Airway epithelial cell (primary cell): ENCODE results near the gene TCEAL2. TPM values are rescaled to one million over a fixed set of nuclear protein-coding genes. Genes with fewer than 3 reads are reported as not detected.

Experiments
- total RNA-seq: library from RNA; depleted of rRNA; stranded (reverse); fragments of >200 nt; gene quantifications from 2 replicates; pipeline ENCODE4 v1.2.3, GENCODE V29; 2015

Gene TCEAL2
- 0.09 TPM in 1 of 2 replicates, not detected in the other for total RNA-seq

DNA sequence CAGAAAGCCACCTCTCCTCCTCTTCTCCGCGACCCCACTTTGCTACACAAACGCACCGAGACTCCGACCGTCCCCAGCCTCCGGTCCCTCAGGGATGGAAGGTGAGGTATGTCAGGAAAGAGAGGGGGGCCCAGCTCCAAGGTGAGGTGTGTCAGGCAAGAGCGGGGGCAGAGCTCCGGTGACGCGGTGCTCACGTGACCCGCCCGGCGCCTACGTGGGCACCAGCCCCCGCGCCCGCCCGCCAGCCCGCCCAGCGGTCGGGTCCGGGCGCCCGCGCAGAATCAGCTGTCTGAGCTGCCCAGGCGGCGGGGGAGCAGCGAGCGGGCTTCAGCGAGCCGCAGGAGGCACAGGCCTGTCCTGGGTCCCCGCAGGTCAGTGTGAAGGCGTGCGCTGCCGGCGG lies at the start of gene TCEAL2:
Gene TCEAL2 (plus strand): TSS at position 244 of the 400 bp plus-strand sequence. CDS start 1,152 bp downstream, outside the sequence.

DNA sequence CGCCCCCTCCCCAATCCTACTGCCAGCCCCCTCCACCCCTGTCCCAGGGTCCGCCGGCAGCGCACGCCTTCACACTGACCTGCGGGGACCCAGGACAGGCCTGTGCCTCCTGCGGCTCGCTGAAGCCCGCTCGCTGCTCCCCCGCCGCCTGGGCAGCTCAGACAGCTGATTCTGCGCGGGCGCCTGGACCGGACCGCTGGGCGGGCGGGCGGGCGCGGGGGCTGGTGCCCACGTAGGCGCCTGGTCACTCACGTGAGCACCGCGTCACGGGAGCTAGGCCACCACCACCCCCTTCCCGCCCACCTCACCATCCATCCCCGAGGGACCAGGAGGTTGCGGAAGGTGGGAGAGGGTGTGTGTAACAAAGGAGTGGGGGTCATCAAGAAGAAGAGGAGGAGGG lies 16.8 kb downstream of the TCEAL2 start, which contains the start of gene TCEAL6:
Gene TCEAL6 (minus strand): TSS at position 208 of the 400 bp plus-strand sequence.

GRCh38 chrX:102155806-102156179 lies 30.3 kb downstream of the TCEAL2 start, which contains the start of gene BEX5:
Gene BEX5, minus strand, starts transcription at chrX:102155977. Its CDS starts 1,712 bp downstream, at chrX:102154265.

Other genes starting within 250 kb of the TCEAL2 start
- 0.28 TPM in 1 of 2 replicates, not detected in the other for gene ZMAT1, start 193.7 kb upstream of the TCEAL2 start, total RNA-seq
- gene TCEAL6, start 16.8 kb downstream of the TCEAL2 start, total RNA-seq: not detected in 2 replicates
- gene BEX5, start 30.3 kb downstream of the TCEAL2 start, total RNA-seq: 0.79 TPM in 1 of 2 replicates, not detected in the other
- gene TCP11X1, start 89.6 kb downstream of the TCEAL2 start, total RNA-seq: not detected in 2 replicates
- gene NXF2, start 121.5 kb downstream of the TCEAL2 start, total RNA-seq: not detected in 2 replicates